GM23338 (cell line): ENCODE measurements around the gene CDH18. TPM values are rescaled to one million over a fixed set of nuclear protein-coding genes. Genes with fewer than 3 reads are reported as not detected.

ENCODE experiments used
- ATAC-seq: fragments of 200-7000 bp; cut with Tn5 transposase; 3 replicates; pipeline ENCODE4 v1.9.1; 2020
- DNase-seq: peaks from one replicate; pipeline ENCODE4 v3.0.0-alpha.2; 2015; ENCODE audit warnings: low spot score
- H2AFZ ChIP-seq: fragments of 200-600 bp; sonication (generic); 2 replicates; pipeline ENCODE4 v1.8.0; 2016; ENCODE audit warnings: antibody characterized with exemption, mild to moderate bottlenecking, moderate library complexity
- H3F3A ChIP-seq: fragments of 200-600 bp; sonication (generic); replicated peaks from 2 replicates; pipeline ENCODE4 v1.8.0; 2017; ENCODE audit warnings: antibody characterized with exemption, mixed run types, low read depth
- H3K27ac ChIP-seq: fragments of 200-600 bp; sonication (generic); 2 replicates; pipeline ENCODE4 v1.6.1; 2016; ENCODE audit warnings: low read depth
- H3K27me3 ChIP-seq: fragments of 200-600 bp; sonication (generic); 2 replicates; pipeline ENCODE4 v1.8.0; 2016; ENCODE audit warnings: mild to moderate bottlenecking, mixed run types, moderate library complexity; ENCODE audit not compliant: insufficient read depth
- H3K36me3 ChIP-seq: fragments of 200-600 bp; sonication (generic); 2 replicates; pipeline ENCODE4 v1.8.0; 2016; ENCODE audit warnings: mild to moderate bottlenecking; ENCODE audit not compliant: insufficient read depth
- H3K4me1 ChIP-seq: fragments of 200-600 bp; sonication (generic); 2 replicates; pipeline ENCODE4 v1.8.0; 2016; ENCODE audit warnings: mild to moderate bottlenecking, moderate library complexity; ENCODE audit not compliant: insufficient read depth
- H3K4me2 ChIP-seq: fragments of 200-600 bp; sonication (generic); 2 replicates; pipeline ENCODE4 v1.7.1; 2017; ENCODE audit warnings: mixed run types
- H3K4me3 ChIP-seq: fragments of 200-600 bp; sonication (generic); 2 replicates; pipeline ENCODE4 v1.6.1; 2016; ENCODE audit warnings: mixed run types
- H3K79me2 ChIP-seq: fragments of 200-600 bp; sonication (generic); replicated peaks from 2 replicates; pipeline ENCODE4 v1.8.0; 2017; ENCODE audit warnings: mild to moderate bottlenecking; ENCODE audit not compliant: insufficient read depth
- H3K9me2 ChIP-seq: fragments of 200-600 bp; sonication (generic); 2 replicates; pipeline ENCODE4 v1.8.0; 2017; ENCODE audit not compliant: insufficient read depth
- H4K20me1 ChIP-seq: fragments of 200-600 bp; sonication (generic); replicated peaks from 2 replicates; pipeline ENCODE4 v1.8.0; 2017; ENCODE audit warnings: mild to moderate bottlenecking; ENCODE audit not compliant: insufficient read depth
- H3K27ac Mint-ChIP-seq: 2 replicates; pipeline ENCODE4 v1.8.0; 2020; ENCODE audit warnings: inconsistent platforms, mild to moderate bottlenecking, moderate library complexity, mixed read lengths
- H3K27me3 Mint-ChIP-seq: 3 replicates; pipeline ENCODE4 v1.8.0; 2022; ENCODE audit warnings: low read depth, mild to moderate bottlenecking, moderate library complexity, mixed read lengths, inconsistent platforms; ENCODE audit not compliant: insufficient read depth, poor library complexity
- H3K36me3 Mint-ChIP-seq: 3 replicates; pipeline ENCODE4 v1.8.0; 2021; ENCODE audit warnings: low read depth, mild to moderate bottlenecking, inconsistent platforms, moderate library complexity, mixed read lengths
- H3K4me1 Mint-ChIP-seq: 3 replicates; pipeline ENCODE4 v1.8.0; 2020; ENCODE audit warnings: mild to moderate bottlenecking, inconsistent platforms, mixed read lengths
- H3K4me3 Mint-ChIP-seq: 3 replicates; pipeline ENCODE4 v1.8.0; 2021; ENCODE audit warnings: moderate library complexity, mild to moderate bottlenecking, inconsistent platforms, mixed read lengths
- H3K9me3 Mint-ChIP-seq: 3 replicates; pipeline ENCODE4 v1.8.0; 2020; ENCODE audit warnings: moderate library complexity, mild to moderate bottlenecking, inconsistent platforms, mixed read lengths
- CREB1 ChIP-seq: fragments of 250-450 bp; sonication (Bioruptor Pico); IDR thresholded peaks from 2 replicates; pipeline ENCODE4 v1.5.0; 2020; ENCODE audit warnings: low read depth, mild to moderate bottlenecking, moderate library complexity
- ETS1 ChIP-seq: IDR thresholded peaks from 2 replicates; pipeline ENCODE4 v1.6.1; 2016; ENCODE audit warnings: antibody characterized with exemption
- EZH2phosphoT487 ChIP-seq: fragments of 200-600 bp; sonication (generic); IDR thresholded peaks from one replicate; pipeline ENCODE4 v1.8.1; 2018; ENCODE audit warnings: antibody characterized with exemption; ENCODE audit not compliant: unreplicated experiment
- JUNB ChIP-seq: IDR thresholded peaks from one replicate; pipeline ENCODE4 v1.6.1; 2016; ENCODE audit warnings: antibody characterized with exemption; ENCODE audit not compliant: unreplicated experiment
- NANOG ChIP-seq: IDR thresholded peaks from 2 replicates; pipeline ENCODE4 v1.6.1; 2016; ENCODE audit warnings: antibody characterized with exemption, borderline replicate concordance
- POLR2AphosphoS5 ChIP-seq: IDR thresholded peaks from 2 replicates; pipeline ENCODE4 v1.6.1; 2016; ENCODE audit warnings: antibody characterized with exemption, low read depth
- REST ChIP-seq: IDR thresholded peaks from one replicate; pipeline ENCODE4 v1.6.1; 2018; ENCODE audit warnings: antibody characterized with exemption; ENCODE audit not compliant: unreplicated experiment
- ZNF114 ChIP-seq: fragments of 250-450 bp; sonication (Bioruptor Pico); IDR thresholded peaks from 2 replicates; pipeline ENCODE4 v1.5.0; 2020; ENCODE audit warnings: mild to moderate bottlenecking, moderate library complexity
- ZNF331 ChIP-seq: fragments of 250-450 bp; sonication (Bioruptor Pico); IDR thresholded peaks from 2 replicates; pipeline ENCODE4 v1.5.0; 2020; ENCODE audit warnings: low read depth, mild to moderate bottlenecking, moderate library complexity
- ZNF462 ChIP-seq: fragments of 250-450 bp; sonication (Bioruptor Pico); IDR thresholded peaks from 2 replicates; pipeline ENCODE4 v1.5.0; 2020; ENCODE audit warnings: mild to moderate bottlenecking, moderate library complexity
- polyA plus RNA-seq: library from polyadenylated mRNA; unstranded; fragments of >200 nt; fragmentation: Nextera tagmentation; extraction: Ambion mirVana; gene quantifications from 2 replicates; pipeline ENCODE4 v1.2.1, GENCODE V29; 2016
- total RNA-seq: library from RNA; depleted of rRNA; stranded (reverse); fragments of >200 nt; shearing (Covaris generic); gene quantifications from 2 replicates; pipeline ENCODE4 v1.2.3, GENCODE V29; 2014

CDH18 gene
- total and polyA plus RNA-seq, 2 experiments from 2014 or later = 1.3 TPM; not detected in 1

GRCh38 chr5:19880458-19880857 lies 107.5 kb downstream of the CDH18 start:
- no peaks in the 10 kb centered on the region for H3K79me2 ChIP-seq
- peak overlapping the region; percentile 45; the same call in 2 of the 3 replicates for H3K4me3 Mint-ChIP-seq
- no peaks in the 10 kb centered on the region for H3K9me3 Mint-ChIP-seq
- no peak; the same call in 2 of the 3 replicates for ATAC-seq
- no peaks in the 10 kb centered on the region for H3F3A ChIP-seq
- TF ChIP-seq EZH2phosphoT487 (no peak), REST (no peak), POLR2AphosphoS5 (no peak), JUNB (no peak), ZNF114 (CRISPR knock-in tag) (no peak)
- no peak overlapping the region for H3K27ac Mint-ChIP-seq
- H3K36me3 ChIP-seq = no peaks in the 10 kb centered on the region
- H4K20me1 ChIP-seq = no peaks in the 10 kb centered on the region
- no peaks in the 10 kb centered on the region for H3K9me2 ChIP-seq
- no peak overlapping the region for H3K27ac ChIP-seq
- H3K4me3 ChIP-seq = no peak overlapping the region
- H2AFZ ChIP-seq = no peak overlapping the region
- DNase-seq = no peak
- H3K27me3 ChIP-seq = 0 out of 2 replicates have a peak, but pooled peaks cover 3% of the 10 kb centered on the region
- H3K36me3 Mint-ChIP-seq = no peaks in the 10 kb centered on the region
- peak overlapping the region; percentile 37 for H3K4me2 ChIP-seq
- peaks cover 31% of the 10 kb centered on the region for H3K4me1 ChIP-seq
- peaks cover 37% of the 10 kb centered on the region for H3K4me1 Mint-ChIP-seq
- H3K27me3 Mint-ChIP-seq = no peaks in the 10 kb centered on the region

GRCh38 chr5:19874811-19875210 lies 113.2 kb downstream of the CDH18 start:
- Mint-ChIP-seq H3K36me3 (peaks cover 8% of the 10 kb centered on the region; the same call in 2 of the 3 replicates), H3K4me1 (peaks cover 11% of the 10 kb centered on the region), H3K4me3 (no peak overlapping the region), H3K27ac (no peak overlapping the region), H3K27me3 (no peaks in the 10 kb centered on the region), H3K9me3 (peaks cover 8% of the 10 kb centered on the region)
- Histone ChIP-seq H3K79me2 (no peaks in the 10 kb centered on the region), H3K36me3 (no peaks in the 10 kb centered on the region), H3K27ac (no peak overlapping the region), H3K4me1 (peaks cover 15% of the 10 kb centered on the region), H3K4me3 (no peak overlapping the region), H2AFZ (no peak overlapping the region), H4K20me1 (no peaks in the 10 kb centered on the region), H3K27me3 (0 out of 2 replicates have a peak, but pooled peaks cover 1% of the 10 kb centered on the region), H3F3A (no peaks in the 10 kb centered on the region), H3K4me2 (no peak overlapping the region), H3K9me2 (no peaks in the 10 kb centered on the region)
- ATAC-seq (no peak), DNase-seq (no peak)
- TF ChIP-seq CREB1 (CRISPR knock-in tag) (no peak), JUNB (no peak), ZNF462 (CRISPR knock-in tag) (no peak), POLR2AphosphoS5 (no peak), NANOG (no peak), ZNF331 (CRISPR knock-in tag) (no peak), ETS1 (no peak)
